Left colon (tissue), 2 donors: ENCODE data around the gene WDFY2. TPM values are rescaled to one million over a fixed set of nuclear protein-coding genes. Genes with fewer than 3 reads are reported as not detected.
"Not testable (repeated sequence)": the region's sequence is repeated elsewhere in the genome, so short reads cannot be mapped to it uniquely, and the experiment has no call there.

Source experiments
- ATAC-seq: fragments of 200-7000 bp; cut with Tn5 transposase; one replicate; pipeline ENCODE4 v1.9.1; 2020; ENCODE audit warnings: mild to moderate bottlenecking, moderate library complexity
- DNase-seq, 2 donors: peaks; one replicate each; pipeline ENCODE4 v3.0.0-alpha.2; 2020
- intact Hi-C, 2 donors: fragments of 100-400 bp; cut with DNase I in 1 of 2; cut with micrococcal nuclease in 1 of 2; formaldehyde crosslinking; loops; one replicate each; pipeline versions ENCODE4 v1.11.2 to v1.14.0; 2022; cut with DNase I, micrococcal nuclease
- total RNA-seq, 2 donors: library from RNA; stranded (reverse); fragmentation: NEBNext Ultra II Directional; extraction: Animal tissue kit (Norgen Biotek cat#: 25700); gene quantifications; one replicate each; pipeline ENCODE4 v1.2.1, GENCODE V29; 2021
- donor health status: DM: no; HTN: no; CAD: no.
- donor health status: DM: yes; HTN: yes; CAD: no.

WDFY2 gene
- total RNA-seq, 2 donors from 2014 or later = 4.2 to 4.7 TPM

DNA sequence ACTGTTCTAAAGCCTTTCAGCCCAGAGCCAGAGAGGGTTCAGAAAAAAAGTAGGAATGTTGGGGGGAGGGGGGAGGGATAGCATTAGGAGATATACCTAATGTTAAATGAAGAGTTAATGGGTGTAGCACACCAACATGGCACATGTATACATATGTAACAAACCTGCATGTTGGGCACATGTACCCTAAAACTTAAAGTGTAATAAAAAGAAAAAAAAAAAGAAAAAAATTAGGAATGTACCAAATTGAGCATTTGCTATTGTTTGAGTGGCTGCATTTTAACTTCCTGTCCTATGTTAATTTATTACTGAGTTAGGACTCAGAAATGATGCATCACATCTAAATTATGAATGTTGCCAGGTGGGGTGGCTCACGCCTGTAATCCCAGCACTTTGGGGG, 7.7 kb downstream of the WDFY2 start:
- DNase-seq, intact Hi-C loops, ATAC-seq: not testable (repeated sequence)

DNA sequence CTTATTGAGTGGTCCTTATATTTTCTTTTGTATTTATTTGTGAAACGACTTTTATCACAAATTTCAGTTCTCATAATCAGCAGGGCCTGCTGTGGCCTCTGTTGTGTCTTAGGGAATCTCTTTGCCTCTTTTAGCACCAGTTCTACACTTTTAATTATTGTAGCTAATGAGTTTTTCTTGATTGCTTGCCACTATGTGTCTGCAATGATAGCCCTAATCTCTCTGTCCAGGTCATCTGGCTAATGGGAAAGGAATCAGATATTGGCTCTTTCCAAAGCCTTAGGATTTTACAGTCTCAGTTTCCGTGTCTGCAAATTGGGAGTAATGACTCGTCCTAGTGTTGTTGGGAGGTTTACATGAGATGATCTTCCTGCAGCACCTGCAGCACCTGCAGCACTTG, 10.2 kb downstream of the WDFY2 start:
- intact Hi-C loops = no loop called here
- DNase-seq = no peak

GRCh38 chr13:51595416-51595815, 11.2 kb downstream of the WDFY2 start:
- intact Hi-C loops = no loop called here
- ATAC-seq = no peak
- no peak for DNase-seq

More for the DNA sequence above, 10.2 kb downstream of the WDFY2 start:
- ATAC-seq = no peak

DNA sequence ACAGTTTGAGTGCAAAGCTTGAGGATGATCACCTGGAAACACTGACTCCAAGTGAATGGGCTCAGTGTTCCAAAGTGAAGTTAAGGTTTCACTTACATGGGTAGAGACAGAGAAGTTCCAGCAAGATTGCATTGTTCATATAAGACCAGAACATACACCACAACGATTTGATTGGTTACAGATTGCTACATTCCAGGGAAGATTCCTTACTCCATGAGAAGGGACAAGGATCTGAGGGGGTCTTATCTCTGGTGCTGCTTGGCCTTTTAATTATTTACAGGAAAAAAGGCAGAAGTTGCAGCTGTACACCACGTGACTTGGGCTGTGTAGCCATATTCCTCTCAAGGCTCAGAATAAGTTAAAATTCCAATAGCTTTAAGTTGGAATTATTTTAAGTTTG, 12.3 kb downstream of the WDFY2 start:
- DNase-seq = no peak
- no peak for ATAC-seq
- intact Hi-C loops = no loop called here

DNA sequence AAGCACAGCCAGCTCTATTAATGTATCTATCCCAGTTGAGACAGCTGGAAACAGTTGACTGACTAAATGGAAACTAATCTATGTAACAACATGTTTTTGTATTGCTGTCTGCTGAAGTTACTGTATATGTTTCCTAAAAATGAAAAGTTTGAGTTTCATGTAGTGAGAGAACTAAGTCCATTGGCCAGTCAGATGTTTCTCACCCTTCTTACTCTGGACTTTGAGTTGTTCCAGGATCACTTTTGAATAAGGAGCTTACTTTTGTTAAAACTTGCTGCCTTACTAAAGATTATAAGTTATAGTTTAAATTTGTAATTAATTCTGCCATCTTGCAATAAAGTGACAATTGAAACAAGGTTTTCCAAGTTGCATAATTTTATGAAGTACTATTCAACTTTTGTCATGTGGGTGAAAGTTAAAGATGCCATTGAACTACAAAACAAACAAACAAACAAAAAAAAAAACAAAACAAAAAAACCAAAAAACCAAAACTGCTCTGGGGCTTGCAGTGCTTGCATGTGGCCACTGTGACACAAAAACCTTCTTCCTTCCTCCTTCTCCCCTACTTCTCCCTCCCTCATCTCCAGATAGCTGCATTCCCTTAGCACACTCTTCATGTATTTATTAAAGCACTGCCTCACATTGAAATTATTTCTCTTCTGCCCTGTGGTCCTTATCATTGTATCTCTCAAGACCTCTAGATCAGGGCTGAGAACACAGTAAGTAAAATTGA, 15.3 kb downstream of the WDFY2 start:
- DNase-seq = no peak
- intact Hi-C loops = no loop called here

DNA sequence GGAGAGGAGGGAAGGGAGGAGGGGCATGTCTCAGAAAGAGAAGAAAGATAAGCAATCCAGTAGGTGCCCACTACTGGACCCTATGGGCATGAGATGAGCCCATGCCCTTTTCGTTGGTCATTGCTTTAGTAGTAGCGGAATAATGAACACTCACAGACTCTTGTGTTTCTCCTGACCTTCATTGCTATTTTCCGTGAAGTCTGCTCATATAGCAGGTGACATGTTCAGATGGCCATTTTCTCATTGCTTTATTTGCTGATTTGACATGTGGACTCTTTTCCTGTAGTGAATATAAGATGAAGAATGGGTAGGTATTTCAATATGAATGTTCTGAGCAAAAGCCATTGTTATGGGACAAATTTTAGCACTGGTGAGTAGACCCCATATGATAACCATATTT, 16.4 kb downstream of the WDFY2 start:
- intact Hi-C loops = no loop called here
- DNase-seq (no peak), ATAC-seq (no peak)

More for the DNA sequence above, 15.3 kb downstream of the WDFY2 start:
- no peak for ATAC-seq

DNA sequence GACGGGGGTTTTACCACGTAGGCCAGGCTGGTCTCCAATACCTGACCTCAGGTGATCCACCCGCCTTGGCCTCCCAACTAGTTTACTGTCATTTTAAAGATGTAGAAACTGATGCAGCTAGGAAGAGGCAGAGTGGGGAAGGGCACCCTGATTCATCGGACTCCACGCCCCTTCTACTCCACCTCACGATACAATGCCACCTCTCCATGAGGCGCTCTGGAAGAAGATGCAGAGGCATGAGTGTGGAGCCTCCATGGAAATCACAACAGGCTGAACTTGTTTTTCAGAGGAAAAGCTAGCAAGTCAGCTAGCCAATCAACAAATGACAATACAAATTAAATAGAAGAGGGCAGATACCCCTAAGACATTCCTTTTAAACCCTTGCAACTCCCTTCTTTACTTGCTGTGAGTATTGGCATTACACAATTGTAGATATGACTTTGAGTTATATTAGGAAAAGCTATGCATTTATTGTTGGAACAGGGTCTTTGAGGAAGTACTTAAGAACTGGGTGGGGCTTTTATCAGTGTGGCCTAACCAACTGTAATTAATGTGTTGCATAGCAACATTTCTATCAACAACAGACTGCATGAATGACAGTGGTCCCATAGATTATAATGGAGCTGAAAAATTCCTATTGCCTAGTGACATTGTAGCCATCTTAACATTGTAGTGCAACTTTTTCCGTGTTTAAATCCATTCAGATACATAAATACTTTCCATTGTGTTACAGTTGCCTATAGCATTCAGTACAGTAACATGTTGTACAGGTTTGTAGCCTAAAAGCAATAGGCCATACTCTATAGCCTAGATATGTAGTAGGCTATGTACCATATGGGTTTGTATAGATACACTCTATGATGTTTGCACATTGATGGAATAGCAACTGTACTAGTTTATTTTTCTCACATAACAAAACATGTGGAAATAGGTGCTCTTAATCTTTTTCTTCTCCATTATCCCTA, 17.6 kb downstream of the WDFY2 start:
- intact Hi-C loops = no loop called here
- ATAC-seq (no peak), DNase-seq (no peak)

DNA sequence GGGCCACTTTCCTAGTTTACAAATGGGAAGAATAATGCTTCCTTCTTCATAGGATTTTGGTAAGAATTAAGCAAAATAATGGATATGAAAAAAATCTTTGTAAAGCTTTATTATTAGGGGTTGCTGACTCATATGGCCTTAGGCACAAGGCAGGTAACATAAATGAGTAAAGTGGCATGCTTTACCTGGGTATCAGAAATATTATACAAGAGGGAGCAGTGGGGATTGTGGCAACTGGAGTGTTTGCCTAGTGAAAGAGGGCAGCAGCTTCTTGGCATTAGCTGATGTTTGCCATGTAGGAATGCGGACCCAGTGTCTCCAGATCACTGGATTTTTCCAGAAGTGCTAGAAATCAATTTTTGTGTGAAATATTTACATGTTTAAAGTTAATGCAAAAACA, 19.5 kb downstream of the WDFY2 start:
- no peak for ATAC-seq
- intact Hi-C loops = no loop called here

GRCh38 chr13:51605698-51606097, 21.4 kb downstream of the WDFY2 start:
- intact Hi-C loops = no loop called here
- ATAC-seq = no peak
- no peak for DNase-seq

More for the DNA sequence above, 19.5 kb downstream of the WDFY2 start:
- no peak for DNase-seq

GRCh38 chr13:51607165-51607564, 22.9 kb downstream of the WDFY2 start:
- no peak for ATAC-seq
- DNase-seq = no peak
- intact Hi-C loops = no loop called here

DNA sequence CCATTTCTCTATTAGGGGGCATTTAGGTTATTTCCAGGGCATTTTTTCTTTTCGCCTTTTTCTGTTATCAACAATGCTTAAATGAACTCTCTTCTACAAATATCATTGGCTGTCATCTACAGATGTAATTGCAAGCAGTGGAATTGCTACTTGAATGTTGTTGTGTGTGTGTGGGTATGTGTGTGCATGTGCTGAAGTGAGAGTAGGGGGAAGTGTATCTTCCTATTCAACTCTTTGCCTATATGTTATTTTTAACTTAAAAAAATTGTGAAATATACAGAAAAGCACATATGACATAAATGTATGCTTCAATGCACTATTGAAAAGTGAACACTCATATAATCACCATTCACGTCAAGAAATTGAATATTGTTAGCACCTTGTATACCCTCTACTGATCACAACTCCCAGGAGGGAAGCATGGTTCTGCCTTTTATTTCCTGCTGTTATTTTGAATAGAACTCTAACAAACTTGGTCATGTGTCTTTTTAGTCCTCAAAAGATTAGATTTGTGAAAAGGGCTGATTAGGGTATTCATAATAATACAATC, 24.7 kb downstream of the WDFY2 start:
- DNase-seq (no peak), ATAC-seq (no peak)
- intact Hi-C loops = no loop called here

- no peak for ATAC-seq
- intact Hi-C loops = no loop called here
- DNase-seq = no peak
These were observed 28.6 kb downstream of the WDFY2 start for GRCh38 chr13:51612867-51613266.

DNA sequence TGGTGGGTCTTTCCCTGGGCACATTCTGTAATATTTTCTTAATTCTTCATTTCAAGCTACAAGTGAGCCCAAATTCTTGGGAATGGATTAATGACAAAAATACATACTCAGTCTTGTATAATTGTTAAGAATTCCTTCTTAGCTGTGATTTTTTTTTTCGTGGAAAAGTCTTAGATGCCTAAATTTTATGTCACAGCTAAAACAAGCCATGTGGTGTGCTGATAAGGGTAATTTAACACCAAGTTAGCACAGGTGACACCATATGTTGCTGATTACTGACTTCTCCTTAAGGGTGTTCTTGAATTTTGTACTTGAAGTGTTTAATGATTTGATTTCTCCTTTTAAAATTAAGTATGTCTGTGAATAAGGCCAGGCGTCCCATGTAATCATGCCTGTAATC, 29.3 kb downstream of the WDFY2 start:
- ATAC-seq (no peak), DNase-seq (no peak)
- intact Hi-C loops = no loop called here

GRCh38 chr13:51614350-51614786, 30.1 kb downstream of the WDFY2 start:
- ATAC-seq = peak; percentile 38
- peak; percentile 16 to 29 for DNase-seq
- intact Hi-C loops = no loop called here

GRCh38 chr13:51618626-51619025, 34.4 kb downstream of the WDFY2 start:
- intact Hi-C loops = no loop called here
- DNase-seq (no peak), ATAC-seq (no peak)

GRCh38 chr13:51619614-51620013, 35.4 kb downstream of the WDFY2 start:
- ATAC-seq = no peak

GRCh38 chr13:51620165-51620983, 36.1 kb downstream of the WDFY2 start:
- DNase-seq (no peak), ATAC-seq (no peak)
- intact Hi-C loops = no loop called here

More at GRCh38 chr13:51619614-51620013, 35.4 kb downstream of the WDFY2 start:
- DNase-seq = no peak
- intact Hi-C loops = no loop called here

GRCh38 chr13:51621602-51622001, 37.3 kb downstream of the WDFY2 start:
- intact Hi-C loops = no loop called here
- no peak for ATAC-seq
- no peak for DNase-seq

- intact Hi-C loops = no loop called here
- ATAC-seq = no peak
- DNase-seq = no peak
These were observed 39.2 kb downstream of the WDFY2 start for GRCh38 chr13:51623473-51623872.
